ENCODE measurements around the gene AMN. TPM values are rescaled to one million over a fixed set of nuclear protein-coding genes. Genes with fewer than 3 reads are reported as not detected.

Gene AMN
- total RNA-seq, 1 experiment from 2014 or later = 5.6 TPM

- TF ChIP-seq CTCF (conservative IDR thresholded peaks at IDR 0.05; ENCODE audit: low read depth, low read length) (no peak), EZH2 (IDR thresholded peaks at IDR 0.05; ENCODE audit: borderline replicate concordance, low read depth, low read length, poor library complexity, severe bottlenecking) (no peak)
- intact Hi-C loops (cut with micrococcal nuclease; ENCODE audit: unreplicated experiment) = no loop called here
- CTCF ChIA-PET = no interaction called here
Observed at GRCh38 chr14:102955636-102956408, 33.4 kb downstream of the AMN start.

GRCh38 chr14:102957222-102957621 is 34.8 kb downstream of the AMN start:
- Histone ChIP-seq H3K27me3 (replicated peaks; ENCODE audit: insufficient read depth, low read depth, low read length, poor library complexity) (no peaks in the 10 kb centered on the region), H3K27ac (ENCODE audit: low read depth, low read length, poor library complexity, severe bottlenecking) (no peak overlapping the region), H3K9me3 (ENCODE audit: low read depth, low read length, poor library complexity, severe bottlenecking) (no peaks in the 10 kb centered on the region), H3K4me3 (ENCODE audit: low read depth, low read length, poor library complexity, severe bottlenecking) (no peak overlapping the region), H3K36me3 (ENCODE audit: insufficient read depth, low read length, poor library complexity, severe bottlenecking) (peaks cover 63% of the 10 kb centered on the region), H3K4me1 (ENCODE audit: insufficient read depth, low read length, poor library complexity, severe bottlenecking) (peaks cover 1% of the 10 kb centered on the region)
- TF ChIP-seq CTCF (conservative IDR thresholded peaks at IDR 0.05; ENCODE audit: low read depth, low read length) (no peak), EZH2 (IDR thresholded peaks at IDR 0.05; ENCODE audit: borderline replicate concordance, low read depth, low read length, poor library complexity, severe bottlenecking) (no peak)
- ChIA-PET POLR2A (ENCODE audit: low non-redundant PET) (no interaction called here), CTCF (no interaction called here)
- DNase-seq (ENCODE audit: low spot score) = no peak
- no TSS peak for BruUV-seq (replicated peaks)
- intact Hi-C loops (cut with micrococcal nuclease; ENCODE audit: unreplicated experiment) = no loop called here

More at GRCh38 chr14:102955636-102956408, 33.4 kb downstream of the AMN start:
- Histone ChIP-seq H3K27me3 (replicated peaks; ENCODE audit: insufficient read depth, low read depth, low read length, poor library complexity) (no peaks in the 10 kb centered on the region), H3K4me3 (ENCODE audit: low read depth, low read length, poor library complexity, severe bottlenecking) (no peak overlapping the region), H3K9me3 (ENCODE audit: low read depth, low read length, poor library complexity, severe bottlenecking) (no peaks in the 10 kb centered on the region), H3K27ac (ENCODE audit: low read depth, low read length, poor library complexity, severe bottlenecking) (no peak overlapping the region), H3K36me3 (ENCODE audit: insufficient read depth, low read length, poor library complexity, severe bottlenecking) (peaks cover 58% of the 10 kb centered on the region), H3K4me1 (ENCODE audit: insufficient read depth, low read length, poor library complexity, severe bottlenecking) (peaks cover 11% of the 10 kb centered on the region)
- DNase-seq (ENCODE audit: low spot score) = no peak
- no TSS peak for BruUV-seq (replicated peaks)
- POLR2A ChIA-PET (ENCODE audit: low non-redundant PET) = no interaction called here

- no TSS peak for BruUV-seq (replicated peaks)
- no peaks in the 10 kb centered on the region for H3K4me1 ChIP-seq (ENCODE audit: insufficient read depth, low read length, poor library complexity, severe bottlenecking)
- ChIA-PET CTCF (no interaction called here), POLR2A (ENCODE audit: low non-redundant PET) (no interaction called here)
- H3K36me3 ChIP-seq (ENCODE audit: insufficient read depth, low read length, poor library complexity, severe bottlenecking) = peaks cover 70% of the 10 kb centered on the region
- no peaks in the 10 kb centered on the region for H3K27me3 ChIP-seq (replicated peaks; ENCODE audit: insufficient read depth, low read depth, low read length, poor library complexity)
- no peak overlapping the region for H3K27ac ChIP-seq (ENCODE audit: low read depth, low read length, poor library complexity, severe bottlenecking)
- no peak overlapping the region for H3K4me3 ChIP-seq (ENCODE audit: low read depth, low read length, poor library complexity, severe bottlenecking)
- TF ChIP-seq CTCF (conservative IDR thresholded peaks at IDR 0.05; ENCODE audit: low read depth, low read length) = no peak
- no peak for TF ChIP-seq EZH2 (IDR thresholded peaks at IDR 0.05; ENCODE audit: borderline replicate concordance, low read depth, low read length, poor library complexity, severe bottlenecking)
- no peaks in the 10 kb centered on the region for H3K9me3 ChIP-seq (ENCODE audit: low read depth, low read length, poor library complexity, severe bottlenecking)
- DNase-seq (ENCODE audit: low spot score) = no peak
- intact Hi-C loops (cut with micrococcal nuclease; ENCODE audit: unreplicated experiment) = no loop called here
Observed at GRCh38 chr14:102958461-102958860, 36.0 kb downstream of the AMN start.

Measured in A673 (cell line).